Suprapubic skin (tissue), 4 donors: Measurements from ENCODE around the gene ENTPD2. TPM values are rescaled to one million over a fixed set of nuclear protein-coding genes. Genes with fewer than 3 reads are reported as not detected.
A peak's percentile ranks its signal among the peaks of the same experiment; 100 is the strongest.
"Not testable (repeated sequence)": the region's sequence is repeated elsewhere in the genome, so short reads cannot be mapped to it uniquely, and the experiment has no call there.

Experiments
- DNase-seq, 2 donors: peaks; one replicate each; pipeline ENCODE4 v3.0.0-alpha.2; 2019; ENCODE audit warnings: low spot score in 2 of 2
- H3K27ac ChIP-seq: fragments of 200-600 bp; sonication (generic); one replicate; pipeline ENCODE4 v1.5.1; 2019
- H3K27me3 ChIP-seq: fragments of 200-600 bp; sonication (generic); one replicate; pipeline ENCODE4 v1.5.1; 2019
- H3K36me3 ChIP-seq: fragments of 200-600 bp; sonication (generic); one replicate; pipeline ENCODE4 v1.5.1; 2019
- H3K4me1 ChIP-seq: fragments of 200-600 bp; sonication (generic); one replicate; pipeline ENCODE4 v1.5.1; 2019
- H3K4me3 ChIP-seq: fragments of 200-600 bp; sonication (generic); one replicate; pipeline ENCODE4 v1.5.1; 2019; ENCODE audit warnings: mild to moderate bottlenecking
- H3K9me3 ChIP-seq: fragments of 200-600 bp; sonication (generic); one replicate; pipeline ENCODE4 v1.5.1; 2019
- EP300 ChIP-seq: sonication (generic); formaldehyde crosslinking; IDR thresholded peaks from one replicate; pipeline ENCODE4 v1.6.1; 2017; ENCODE audit warnings: antibody characterized with exemption
- POLR2A ChIP-seq, 2 donors: fragments of 450-650 bp; IDR thresholded peaks; one replicate each; pipeline ENCODE4 v1.6.1; 2017; ENCODE audit warnings: antibody characterized with exemption in 2 of 2, mild to moderate bottlenecking in 2 of 2, moderate library complexity in 2 of 2
- POLR2AphosphoS5 ChIP-seq, 3 donors: sonication (generic); formaldehyde crosslinking; IDR thresholded peaks; one replicate each; pipeline ENCODE4 v1.6.1; 2017; ENCODE audit warnings: antibody characterized with exemption in 3 of 3
- WGBS: methylation state at CpG from one replicate; pipeline ENCODE4 v1.1.5; 2018; 5-methylcytosine and 5-hydroxymethylcytosine counted together
- total RNA-seq, 4 donors: library from RNA; depleted of rRNA; stranded (reverse); fragments of >200 nt; gene quantifications; one replicate each; pipeline ENCODE4 v1.1.0, GENCODE V29; 2016
- TF ChIP-seq, protein P1 (sequence below), 2 donors: fragments of 200-600 bp in 1 of 2; fragments of 450-650 bp in 1 of 2; sonication (generic) in 1 of 2; IDR thresholded peaks; one replicate each; pipeline ENCODE4 v1.5.1; 2016 to 2019; ENCODE audit warnings: antibody characterized with exemption in 2 of 2, mild to moderate bottlenecking in 1 of 2, moderate library complexity in 1 of 2

The ENTPD2 gene
- total RNA-seq, 4 donors from 2014 or later = 13.3 to 20.8 (median 16.7) TPM

DNA sequence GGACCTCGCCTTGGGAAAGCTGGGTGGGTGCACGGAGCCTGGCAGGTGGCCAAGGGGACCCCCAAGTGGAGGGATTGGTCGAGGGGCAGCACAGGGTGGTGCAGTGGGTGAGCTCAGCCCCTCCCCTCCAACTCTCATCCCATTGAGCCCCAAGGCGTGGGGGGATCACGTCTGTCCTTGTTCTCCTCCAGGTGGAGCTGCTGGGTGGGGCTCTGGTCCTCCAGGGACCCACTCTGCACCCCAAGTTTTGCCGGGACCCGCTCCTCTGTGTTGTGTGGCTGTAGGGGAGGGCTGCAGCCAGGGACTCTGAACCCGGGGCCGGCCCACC, 18.4 kb downstream of the ENTPD2 start:
- no peak overlapping the region for H3K27ac ChIP-seq
- peaks cover 21% of the 10 kb centered on the region for H3K4me1 ChIP-seq
- H3K9me3 ChIP-seq = no peaks in the 10 kb centered on the region
- H3K36me3 ChIP-seq = peaks cover 25% of the 10 kb centered on the region
- TF ChIP-seq, protein P1, sequence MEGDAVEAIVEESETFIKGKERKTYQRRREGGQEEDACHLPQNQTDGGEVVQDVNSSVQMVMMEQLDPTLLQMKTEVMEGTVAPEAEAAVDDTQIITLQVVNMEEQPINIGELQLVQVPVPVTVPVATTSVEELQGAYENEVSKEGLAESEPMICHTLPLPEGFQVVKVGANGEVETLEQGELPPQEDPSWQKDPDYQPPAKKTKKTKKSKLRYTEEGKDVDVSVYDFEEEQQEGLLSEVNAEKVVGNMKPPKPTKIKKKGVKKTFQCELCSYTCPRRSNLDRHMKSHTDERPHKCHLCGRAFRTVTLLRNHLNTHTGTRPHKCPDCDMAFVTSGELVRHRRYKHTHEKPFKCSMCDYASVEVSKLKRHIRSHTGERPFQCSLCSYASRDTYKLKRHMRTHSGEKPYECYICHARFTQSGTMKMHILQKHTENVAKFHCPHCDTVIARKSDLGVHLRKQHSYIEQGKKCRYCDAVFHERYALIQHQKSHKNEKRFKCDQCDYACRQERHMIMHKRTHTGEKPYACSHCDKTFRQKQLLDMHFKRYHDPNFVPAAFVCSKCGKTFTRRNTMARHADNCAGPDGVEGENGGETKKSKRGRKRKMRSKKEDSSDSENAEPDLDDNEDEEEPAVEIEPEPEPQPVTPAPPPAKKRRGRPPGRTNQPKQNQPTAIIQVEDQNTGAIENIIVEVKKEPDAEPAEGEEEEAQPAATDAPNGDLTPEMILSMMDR (IDR thresholded peaks at IDR 0.05) = no peak
- TF ChIP-seq POLR2AphosphoS5 (IDR thresholded peaks at IDR 0.05) (no peak), EP300 (no peak), POLR2A (IDR thresholded peaks at IDR 0.05) (no peak)
- H3K4me3 ChIP-seq = no peak overlapping the region
- no CpG with 5 or more reads among the region's 9 CpGs for WGBS
- no peak for DNase-seq
- H3K27me3 ChIP-seq = no peaks in the 10 kb centered on the region

DNA sequence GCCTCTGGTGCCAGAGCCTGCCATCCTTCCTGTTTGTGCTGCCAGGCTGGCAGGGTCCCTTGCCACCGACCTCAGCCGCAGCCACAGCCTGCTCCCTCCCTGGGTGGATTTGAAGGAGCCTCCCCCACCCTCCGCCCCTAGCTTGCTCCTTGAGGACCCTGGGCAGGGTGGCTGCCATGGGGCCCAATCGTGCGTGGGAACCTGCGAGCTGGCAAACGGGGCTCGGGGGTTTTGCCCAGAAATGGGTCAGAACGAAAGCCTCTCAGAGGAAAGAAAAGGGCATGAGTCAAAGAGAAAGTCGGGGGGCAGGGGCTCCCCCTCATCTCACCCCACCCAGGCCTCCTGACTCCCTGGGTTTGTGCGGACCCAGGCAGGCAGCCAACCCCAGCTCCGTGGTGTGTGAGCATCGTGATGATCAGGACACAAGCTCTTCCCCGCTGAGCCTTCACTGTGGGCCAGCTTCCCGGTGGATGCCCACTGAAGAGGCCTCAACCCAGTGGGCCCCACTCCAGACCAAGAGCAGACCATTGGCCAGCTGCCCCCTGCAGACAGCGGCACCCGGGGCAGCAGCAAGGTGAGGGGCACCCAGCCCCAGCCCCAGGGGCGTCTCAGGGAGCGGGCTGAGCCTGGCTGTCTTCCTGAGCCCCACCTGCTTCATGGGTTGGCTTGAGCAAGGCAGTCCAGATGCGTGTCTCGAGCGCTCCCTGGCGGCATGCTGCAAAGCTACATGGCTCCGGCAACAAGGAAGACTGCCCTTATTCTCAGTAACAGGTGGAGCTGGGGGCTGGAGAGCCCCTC, 19.0 kb downstream of the ENTPD2 start:
- Histone ChIP-seq H3K9me3 (no peaks in the 10 kb centered on the region), H3K4me3 (no peak overlapping the region), H3K27me3 (no peaks in the 10 kb centered on the region), H3K4me1 (peaks cover 21% of the 10 kb centered on the region), H3K36me3 (peaks cover 20% of the 10 kb centered on the region), H3K27ac (no peak overlapping the region)
- TF ChIP-seq, protein P1 (IDR thresholded peaks at IDR 0.05) = peak; percentile 69 to 85
- TF ChIP-seq POLR2AphosphoS5 (IDR thresholded peaks at IDR 0.05) (no peak), POLR2A (IDR thresholded peaks at IDR 0.05) (no peak), EP300 (no peak)
- WGBS = 13% methylated on average over 15 of the region's 24 CpGs
- peak; percentile 86 to 90 for DNase-seq

DNA sequence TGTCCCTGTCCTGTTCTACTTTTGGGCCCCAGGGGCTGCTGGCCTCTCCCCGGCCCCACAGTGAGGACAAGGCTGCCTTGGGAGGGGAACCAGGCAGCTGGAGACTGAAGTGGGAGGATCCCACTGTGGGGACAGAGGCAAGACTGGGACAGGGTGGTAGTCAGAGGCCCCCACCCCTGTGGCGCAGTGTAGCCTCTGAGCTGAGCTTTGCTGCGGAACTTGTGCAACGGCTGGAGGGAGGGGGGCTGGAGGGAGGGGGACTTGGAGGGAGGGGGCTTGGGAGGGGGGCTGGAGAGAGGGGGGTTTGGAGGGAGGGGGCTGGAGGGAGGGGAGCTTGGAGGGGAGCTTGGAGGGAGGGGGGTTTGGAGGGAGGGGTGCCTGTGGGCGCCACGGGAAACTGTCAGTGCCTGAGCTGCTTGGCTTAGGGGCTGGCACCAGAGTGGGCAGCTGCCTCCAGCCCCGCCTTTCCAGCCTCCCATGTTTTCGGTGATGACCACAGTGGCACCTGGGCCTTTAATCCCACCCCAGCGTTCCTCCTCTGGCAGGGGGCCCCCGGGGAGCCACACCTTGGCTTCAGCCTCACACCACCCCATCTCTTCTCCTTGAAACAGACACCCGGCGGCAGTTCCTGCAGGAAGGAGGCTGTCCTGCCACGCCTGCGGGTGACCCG, 19.7 kb downstream of the ENTPD2 start:
- Histone ChIP-seq H3K4me3 (peak overlapping the region; percentile 7), H3K36me3 (peaks cover 12% of the 10 kb centered on the region), H3K4me1 (peaks cover 29% of the 10 kb centered on the region), H3K9me3 (no peaks in the 10 kb centered on the region), H3K27ac (no peak overlapping the region), H3K27me3 (no peaks in the 10 kb centered on the region)
- WGBS = 22% methylated on average over 12 of the region's 15 CpGs
- TF ChIP-seq EP300 = no peak
- TF ChIP-seq, protein P1 (IDR thresholded peaks at IDR 0.05) = no peak
- TF ChIP-seq POLR2AphosphoS5 (IDR thresholded peaks at IDR 0.05) = no peak
- no peak for TF ChIP-seq POLR2A (IDR thresholded peaks at IDR 0.05)
- DNase-seq = no peak

DNA sequence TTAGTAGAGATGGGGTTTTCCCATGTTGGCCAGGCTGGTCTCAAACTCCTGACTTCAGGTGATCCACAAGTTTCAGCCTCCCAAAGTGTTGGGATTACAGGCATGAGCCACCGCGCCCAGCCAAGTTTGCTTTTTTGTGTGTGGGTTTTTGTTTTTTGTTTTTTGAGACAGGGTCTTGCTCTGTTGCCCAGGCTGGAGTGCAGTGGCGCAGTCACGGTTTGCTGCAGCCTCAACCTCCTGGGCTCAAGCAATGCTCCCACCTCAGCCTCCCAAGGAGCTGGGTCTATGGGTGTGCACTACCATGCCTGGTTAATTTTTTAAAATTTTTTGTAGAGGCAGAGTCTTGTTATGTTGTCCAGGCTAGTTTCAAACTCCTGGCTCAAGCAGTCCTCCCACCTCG, 20.4 kb downstream of the ENTPD2 start:
- H3K36me3 ChIP-seq, H3K27me3 ChIP-seq, H3K9me3 ChIP-seq, H3K27ac ChIP-seq, DNase-seq: not testable (repeated sequence)
- H3K4me1 ChIP-seq = peaks cover 36% of the 10 kb centered on the region
- peak overlapping the region; percentile 7 for H3K4me3 ChIP-seq
- 90% methylated on average over 5 of the region's 5 CpGs for WGBS

DNA sequence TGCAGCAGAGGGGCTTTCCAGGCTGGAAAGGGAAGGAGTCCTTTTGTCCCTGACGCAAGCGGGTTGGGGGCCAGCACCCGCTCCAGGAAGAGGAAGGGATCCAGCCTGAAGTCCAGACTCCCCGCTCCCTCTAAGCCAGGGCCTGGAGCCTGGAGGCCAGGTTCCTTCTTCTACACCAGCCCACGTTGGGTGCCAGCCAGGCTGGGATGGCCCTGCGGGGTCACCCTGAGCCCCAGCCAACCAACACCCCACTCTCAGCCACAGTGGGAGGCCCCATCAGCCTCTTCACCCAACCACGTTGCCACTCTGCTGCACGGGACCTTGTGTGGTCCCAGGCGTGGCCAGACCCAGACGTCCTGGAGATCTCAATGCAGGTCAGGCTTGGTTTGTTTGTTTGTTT, 21.0 kb downstream of the ENTPD2 start:
- H3K27me3 ChIP-seq = no peaks in the 10 kb centered on the region
- H3K4me1 ChIP-seq = peaks cover 38% of the 10 kb centered on the region
- no peak overlapping the region for H3K27ac ChIP-seq
- no peak for DNase-seq
- TF ChIP-seq POLR2AphosphoS5 (IDR thresholded peaks at IDR 0.05) (no peak), EP300 (no peak), POLR2A (IDR thresholded peaks at IDR 0.05) (no peak)
- TF ChIP-seq, protein P1 (IDR thresholded peaks at IDR 0.05) = no peak
- H3K36me3 ChIP-seq = peaks cover 4% of the 10 kb centered on the region
- 88% methylated on average over 6 of the region's 10 CpGs for WGBS
- H3K9me3 ChIP-seq = no peaks in the 10 kb centered on the region
- H3K4me3 ChIP-seq = no peak overlapping the region
